Tibial artery (tissue), 4 donors: ENCODE measurements around the gene BANK1.

Experiments
- DNase-seq, 2 donors: peaks; one replicate each; pipeline ENCODE4 v3.0.0-alpha.2; 2019
- H3K27ac ChIP-seq, 2 donors: fragments of 200-600 bp; sonication (generic) in 1 of 2; 1 replicate in 1 of 2; 2 replicates in 1 of 2; pipeline ENCODE4 v1.5.1; 2018 to 2019; ENCODE audit warnings: mild to moderate bottlenecking in 1 of 2
- H3K27me3 ChIP-seq, 2 donors: fragments of 200-600 bp; sonication (generic) in 1 of 2; one replicate each; pipeline versions ENCODE4 v1.5.1 to v1.6.0; 2016 to 2019
- H3K36me3 ChIP-seq, 3 donors: fragments of 200-600 bp; sonication (generic) in 2 of 3; one replicate each; pipeline ENCODE4 v1.5.1; 2016 to 2019; ENCODE audit warnings: mild to moderate bottlenecking in 2 of 3
- H3K4me1 ChIP-seq, 4 donors: fragments of 200-600 bp; sonication (generic) in 2 of 4; 1 replicate in 3 of 4; 2 replicates in 1 of 4; pipeline ENCODE4 v1.5.1; 2016 to 2019
- H3K4me3 ChIP-seq, 2 donors: fragments of 200-600 bp; sonication (generic) in 1 of 2; 1 replicate in 1 of 2; 2 replicates in 1 of 2; pipeline ENCODE4 v1.5.1; 2018 to 2019; ENCODE audit warnings: mild to moderate bottlenecking in 2 of 2
- H3K9me3 ChIP-seq, 3 donors: fragments of 200-600 bp; sonication (generic) in 1 of 3; one replicate each; pipeline ENCODE4 v1.5.1; 2016 to 2019
- intact Hi-C: fragments of 100-400 bp; cut with DNase I; formaldehyde crosslinking; loops from one replicate; pipeline ENCODE4 v1.15.0; 2023; ENCODE audit warnings: low total_unique reads
- TF ChIP-seq, protein P1 (sequence below), 2 experiments: fragments of 200-600 bp in 1 of 2; fragments of 450-650 bp in 1 of 2; IDR thresholded peaks; one replicate each; pipeline ENCODE4 v1.5.1; 2017 to 2019; ENCODE audit warnings: antibody characterized with exemption in 2 of 2, mild to moderate bottlenecking in 1 of 2, moderate library complexity in 1 of 2

BANK1 gene

DNA sequence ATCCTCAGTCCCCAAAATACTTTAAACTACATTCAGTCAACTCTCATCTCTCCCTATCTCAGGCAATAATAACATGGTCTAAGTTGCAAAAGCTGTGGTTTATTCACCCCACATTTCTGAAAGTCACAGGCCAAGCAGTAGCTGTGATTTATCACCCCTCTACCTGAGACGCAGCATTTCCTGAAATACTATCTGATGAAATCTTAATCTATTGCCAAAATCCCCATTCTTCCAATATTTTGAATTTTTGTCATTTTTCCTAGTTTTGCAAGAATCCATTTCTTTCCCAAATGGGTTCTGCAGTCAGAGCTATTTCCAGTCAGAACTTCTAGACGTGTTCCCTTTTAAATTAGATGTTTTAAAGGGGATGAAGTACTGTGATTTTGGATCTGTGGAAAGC lies 148.3 kb downstream of the BANK1 start:
- no peak overlapping the region for H3K4me3 ChIP-seq
- H3K9me3 ChIP-seq, result no peaks in the 10 kb centered on the region
- H3K4me1 ChIP-seq, result no peaks in the 10 kb centered on the region
- TF ChIP-seq, protein P1, sequence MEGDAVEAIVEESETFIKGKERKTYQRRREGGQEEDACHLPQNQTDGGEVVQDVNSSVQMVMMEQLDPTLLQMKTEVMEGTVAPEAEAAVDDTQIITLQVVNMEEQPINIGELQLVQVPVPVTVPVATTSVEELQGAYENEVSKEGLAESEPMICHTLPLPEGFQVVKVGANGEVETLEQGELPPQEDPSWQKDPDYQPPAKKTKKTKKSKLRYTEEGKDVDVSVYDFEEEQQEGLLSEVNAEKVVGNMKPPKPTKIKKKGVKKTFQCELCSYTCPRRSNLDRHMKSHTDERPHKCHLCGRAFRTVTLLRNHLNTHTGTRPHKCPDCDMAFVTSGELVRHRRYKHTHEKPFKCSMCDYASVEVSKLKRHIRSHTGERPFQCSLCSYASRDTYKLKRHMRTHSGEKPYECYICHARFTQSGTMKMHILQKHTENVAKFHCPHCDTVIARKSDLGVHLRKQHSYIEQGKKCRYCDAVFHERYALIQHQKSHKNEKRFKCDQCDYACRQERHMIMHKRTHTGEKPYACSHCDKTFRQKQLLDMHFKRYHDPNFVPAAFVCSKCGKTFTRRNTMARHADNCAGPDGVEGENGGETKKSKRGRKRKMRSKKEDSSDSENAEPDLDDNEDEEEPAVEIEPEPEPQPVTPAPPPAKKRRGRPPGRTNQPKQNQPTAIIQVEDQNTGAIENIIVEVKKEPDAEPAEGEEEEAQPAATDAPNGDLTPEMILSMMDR (IDR thresholded peaks at IDR 0.05), result no peak
- no peak overlapping the region for H3K27ac ChIP-seq
- DNase-seq, result no peak
- H3K27me3 ChIP-seq, result no peaks in the 10 kb centered on the region
- intact Hi-C loops, result no loop called here
- H3K36me3 ChIP-seq, result no peaks in the 10 kb centered on the region

DNA sequence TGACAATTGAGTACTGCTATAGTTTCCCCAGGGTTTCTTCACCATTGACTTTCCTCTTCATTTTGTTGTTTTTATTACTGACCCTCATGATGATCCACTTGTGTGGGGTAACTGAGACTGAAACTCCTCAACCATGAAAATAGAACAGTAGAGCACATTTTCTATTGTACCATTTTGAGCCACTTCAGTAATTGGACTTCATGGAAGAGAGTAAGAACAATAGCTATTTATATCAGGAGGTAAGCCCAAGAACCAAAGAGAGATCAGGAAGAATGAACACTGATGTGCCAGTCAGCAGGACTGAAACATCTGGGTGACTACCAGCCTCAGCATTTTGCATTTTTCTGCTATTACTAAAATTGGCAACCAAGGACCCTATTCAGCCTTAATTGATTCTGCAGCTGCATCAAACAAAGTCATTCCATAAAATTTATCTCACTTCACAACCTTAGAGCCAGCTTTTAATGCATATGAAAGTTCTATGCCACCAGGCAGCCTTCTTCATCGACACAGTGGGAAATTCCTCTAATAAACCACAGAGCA lies 151.4 kb downstream of the BANK1 start:
- Histone ChIP-seq H3K36me3 (no peaks in the 10 kb centered on the region), H3K4me3 (no peak overlapping the region), H3K27ac (no peak overlapping the region), H3K4me1 (no peaks in the 10 kb centered on the region), H3K27me3 (no peaks in the 10 kb centered on the region), H3K9me3 (no peaks in the 10 kb centered on the region)
- no peak for DNase-seq
- TF ChIP-seq, protein P1 (IDR thresholded peaks at IDR 0.05), result no peak
- intact Hi-C loops, result no loop called here

DNA sequence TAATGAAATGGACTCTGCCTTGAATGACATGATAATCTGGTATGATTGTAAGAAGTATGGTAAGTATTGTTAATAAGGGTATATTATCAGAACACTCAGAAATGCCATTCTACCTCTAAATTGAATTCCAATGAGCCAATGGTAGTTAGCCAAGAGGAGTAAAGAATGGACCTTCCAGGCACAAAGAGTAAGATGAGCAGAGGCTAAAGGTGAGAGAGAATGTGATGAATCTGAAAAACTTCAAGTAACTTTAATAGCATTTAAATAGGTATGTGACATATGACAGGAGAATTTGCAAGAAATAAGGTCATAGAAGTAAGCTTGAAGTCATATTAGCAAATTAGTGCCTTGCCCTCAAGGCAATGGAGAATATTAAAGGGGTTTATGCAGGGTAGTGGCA lies 152.4 kb downstream of the BANK1 start:
- Histone ChIP-seq H3K9me3 (no peaks in the 10 kb centered on the region), H3K27me3 (no peaks in the 10 kb centered on the region), H3K4me1 (no peaks in the 10 kb centered on the region), H3K4me3 (no peak overlapping the region), H3K36me3 (no peaks in the 10 kb centered on the region), H3K27ac (no peak overlapping the region)
- intact Hi-C loops, result no loop called here
- TF ChIP-seq, protein P1 (IDR thresholded peaks at IDR 0.05), result no peak
- no peak for DNase-seq

DNA sequence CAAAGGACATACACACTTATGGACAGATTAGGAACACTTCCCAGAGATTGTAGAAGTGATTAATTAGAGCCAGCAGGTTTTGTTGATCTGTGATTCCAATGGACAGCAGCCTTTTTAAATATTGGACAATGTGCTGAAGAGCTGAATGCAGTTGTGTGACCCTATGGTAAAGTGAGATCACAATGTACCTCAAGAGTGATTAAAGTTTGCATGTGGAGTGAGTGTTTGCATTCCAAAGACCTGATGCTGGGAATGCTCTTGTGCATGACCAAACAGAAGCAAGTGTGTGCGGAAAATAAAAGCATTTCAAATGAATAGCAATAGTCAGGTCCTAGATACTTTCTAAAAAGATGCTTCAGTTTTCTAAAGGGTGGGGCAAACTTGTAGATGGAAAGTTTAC lies 154.1 kb downstream of the BANK1 start:
- H3K4me1 ChIP-seq, result no peaks in the 10 kb centered on the region
- no peaks in the 10 kb centered on the region for H3K27me3 ChIP-seq
- H3K27ac ChIP-seq, result no peak overlapping the region
- H3K36me3 ChIP-seq, result no peaks in the 10 kb centered on the region
- no peak overlapping the region for H3K4me3 ChIP-seq
- TF ChIP-seq, protein P1 (IDR thresholded peaks at IDR 0.05), result no peak
- DNase-seq, result no peak
- intact Hi-C loops, result no loop called here
- H3K9me3 ChIP-seq, result no peaks in the 10 kb centered on the region

DNA sequence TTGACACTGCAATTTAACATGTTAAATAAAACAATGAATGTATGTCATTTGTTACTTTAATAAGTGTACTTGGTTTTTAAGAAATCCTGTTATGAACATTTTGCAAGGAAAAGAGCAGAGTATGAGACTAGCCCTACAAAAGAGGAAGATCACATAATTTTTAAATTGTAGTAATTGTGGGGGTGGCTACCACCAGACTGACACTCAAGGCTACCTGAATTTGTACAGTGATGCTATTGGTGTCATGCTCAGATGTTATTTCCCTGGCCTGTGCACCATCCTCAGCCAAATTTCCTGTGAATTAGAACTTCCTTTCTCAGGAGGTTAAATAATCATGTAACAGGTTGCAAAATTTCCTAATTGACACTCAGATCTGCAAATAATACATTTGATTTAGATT lies 157.5 kb downstream of the BANK1 start:
- intact Hi-C loops, result no loop called here
- H3K9me3 ChIP-seq, result no peaks in the 10 kb centered on the region
- no peaks in the 10 kb centered on the region for H3K36me3 ChIP-seq
- no peak for DNase-seq
- TF ChIP-seq, protein P1 (IDR thresholded peaks at IDR 0.05), result no peak
- no peaks in the 10 kb centered on the region for H3K27me3 ChIP-seq
- no peak overlapping the region for H3K27ac ChIP-seq
- no peaks in the 10 kb centered on the region for H3K4me1 ChIP-seq
- no peak overlapping the region for H3K4me3 ChIP-seq

DNA sequence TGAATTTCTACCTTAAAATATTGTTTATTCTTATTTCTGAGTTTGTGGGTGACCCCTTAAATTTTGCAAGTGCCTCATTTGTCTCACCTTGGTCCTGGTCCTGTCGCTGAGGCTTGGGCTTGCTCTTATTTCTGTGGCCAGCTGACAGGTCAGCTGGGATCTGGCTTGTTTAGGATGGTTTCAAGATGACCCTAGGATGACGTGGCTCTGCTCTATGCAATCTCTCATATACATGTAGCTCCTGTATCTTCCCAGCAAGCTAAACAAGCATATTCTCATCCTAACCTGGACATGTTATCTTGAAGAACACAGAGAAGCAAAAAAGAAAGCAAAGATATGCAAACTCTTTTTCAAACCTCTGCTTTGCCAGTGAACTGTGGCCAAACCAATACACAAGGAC lies 158.4 kb downstream of the BANK1 start:
- H3K9me3 ChIP-seq, result no peaks in the 10 kb centered on the region
- peaks cover 0 to 6% (median 0%) of the 10 kb centered on the region in 4 donors for H3K4me1 ChIP-seq
- no peak for DNase-seq
- H3K27me3 ChIP-seq, result no peaks in the 10 kb centered on the region
- no peak overlapping the region for H3K4me3 ChIP-seq
- H3K36me3 ChIP-seq, result no peaks in the 10 kb centered on the region
- TF ChIP-seq, protein P1 (IDR thresholded peaks at IDR 0.05), result no peak
- intact Hi-C loops, result no loop called here
- H3K27ac ChIP-seq, result no peak overlapping the region
